ENCODE data around the gene EPB41L4A. TPM values are rescaled to one million over a fixed set of nuclear protein-coding genes. Genes with fewer than 3 reads are reported as not detected.
"Not testable (repeated sequence)": the region's sequence is repeated elsewhere in the genome, so short reads cannot be mapped to it uniquely, and the experiment has no call there.

Gene EPB41L4A
- total RNA-seq, 1 donor from 2014 or later: 11.1 TPM

- no peak overlapping the region for H3K4me3 Mint-ChIP-seq (ENCODE audit: unreplicated experiment)
- no peak overlapping the region for H3K27ac Mint-ChIP-seq (ENCODE audit: unreplicated experiment)
- FAIRE-seq (no peak), DNase-seq (ENCODE audit: low read depth) (no peak)
- TF ChIP-seq EZH2 (IDR thresholded peaks at IDR 0.05; ENCODE audit: insufficient read depth, low read length) (no peak), CTCF (IDR thresholded peaks at IDR 0.05; ENCODE audit: insufficient read depth, low read depth, low read length) (no peak)
- Histone ChIP-seq H3K79me2 (ENCODE audit: insufficient read depth, low read length) (no peaks in the 10 kb centered on the region), H3K4me2 (ENCODE audit: low read length) (no peak overlapping the region), H2AFZ (ENCODE audit: low read depth, low read length) (no peak overlapping the region), H3K9me3 (ENCODE audit: insufficient read depth, low read depth, low read length) (no peaks in the 10 kb centered on the region), H3K36me3 (ENCODE audit: insufficient read depth, low read length) (no peaks in the 10 kb centered on the region), H3K27ac (ENCODE audit: low read depth, low read length) (no peak overlapping the region), H3K9ac (ENCODE audit: low read length) (no peak overlapping the region), H3K27me3 (ENCODE audit: insufficient read depth, low read length) (no peaks in the 10 kb centered on the region), H3K4me3 (ENCODE audit: insufficient read depth, low read depth, low read length) (no peak overlapping the region), H4K20me1 (ENCODE audit: insufficient read depth, low read length) (no peaks in the 10 kb centered on the region), H3K4me1 (ENCODE audit: insufficient read depth, low read length) (no peaks in the 10 kb centered on the region)
- peaks cover 5% of the 10 kb centered on the region for H3K9me3 Mint-ChIP-seq (ENCODE audit: unreplicated experiment)
- H3K36me3 Mint-ChIP-seq (ENCODE audit: low read depth, unreplicated experiment): no peaks in the 10 kb centered on the region
- no peaks in the 10 kb centered on the region for H3K4me1 Mint-ChIP-seq (ENCODE audit: low read depth, unreplicated experiment)
- H3K27me3 Mint-ChIP-seq (ENCODE audit: low read depth, unreplicated experiment): peaks cover 1% of the 10 kb centered on the region
These were observed 17.1 kb upstream of the EPB41L4A start for GRCh38 chr5:112436144-112436543.

GRCh38 chr5:112434641-112435040 is 15.6 kb upstream of the EPB41L4A start:
- Histone ChIP-seq H3K79me2 (ENCODE audit: insufficient read depth, low read length) (no peaks in the 10 kb centered on the region), H3K4me3 (ENCODE audit: insufficient read depth, low read depth, low read length) (no peak overlapping the region), H2AFZ (ENCODE audit: low read depth, low read length) (no peak overlapping the region), H3K4me1 (ENCODE audit: insufficient read depth, low read length) (no peaks in the 10 kb centered on the region), H3K27me3 (ENCODE audit: insufficient read depth, low read length) (no peaks in the 10 kb centered on the region), H3K9ac (ENCODE audit: low read length) (no peak overlapping the region), H3K9me3 (ENCODE audit: insufficient read depth, low read depth, low read length) (no peaks in the 10 kb centered on the region), H3K36me3 (ENCODE audit: insufficient read depth, low read length) (no peaks in the 10 kb centered on the region), H4K20me1 (ENCODE audit: insufficient read depth, low read length) (no peaks in the 10 kb centered on the region), H3K27ac (ENCODE audit: low read depth, low read length) (no peak overlapping the region), H3K4me2 (ENCODE audit: low read length) (no peak overlapping the region)
- DNase-seq (ENCODE audit: low read depth) (no peak), FAIRE-seq (no peak)
- no peak overlapping the region for H3K27ac Mint-ChIP-seq (ENCODE audit: unreplicated experiment)
- no peaks in the 10 kb centered on the region for H3K36me3 Mint-ChIP-seq (ENCODE audit: low read depth, unreplicated experiment)
- TF ChIP-seq EZH2 (IDR thresholded peaks at IDR 0.05; ENCODE audit: insufficient read depth, low read length) (no peak), CTCF (IDR thresholded peaks at IDR 0.05; ENCODE audit: insufficient read depth, low read depth, low read length) (no peak)
- H3K27me3 Mint-ChIP-seq (ENCODE audit: low read depth, unreplicated experiment): peaks cover 1% of the 10 kb centered on the region
- no peak overlapping the region for H3K4me3 Mint-ChIP-seq (ENCODE audit: unreplicated experiment)
- H3K9me3 Mint-ChIP-seq (ENCODE audit: unreplicated experiment): peaks cover under 1% of the 10 kb centered on the region
- H3K4me1 Mint-ChIP-seq (ENCODE audit: low read depth, unreplicated experiment): no peaks in the 10 kb centered on the region

GRCh38 chr5:112426202-112426601 is 7.1 kb upstream of the EPB41L4A start:
- not testable (repeated sequence) for H3K9ac ChIP-seq (ENCODE audit: low read length); H3K36me3 Mint-ChIP-seq (ENCODE audit: low read depth, unreplicated experiment); H3K36me3 ChIP-seq (ENCODE audit: insufficient read depth, low read length); H3K27ac ChIP-seq (ENCODE audit: low read depth, low read length); DNase-seq (ENCODE audit: low read depth); H3K79me2 ChIP-seq (ENCODE audit: insufficient read depth, low read length); H3K9me3 ChIP-seq (ENCODE audit: insufficient read depth, low read depth, low read length); FAIRE-seq; H3K4me2 ChIP-seq (ENCODE audit: low read length); H3K27me3 Mint-ChIP-seq (ENCODE audit: low read depth, unreplicated experiment); H3K4me3 Mint-ChIP-seq (ENCODE audit: unreplicated experiment); H3K27ac Mint-ChIP-seq (ENCODE audit: unreplicated experiment); H3K9me3 Mint-ChIP-seq (ENCODE audit: unreplicated experiment); H4K20me1 ChIP-seq (ENCODE audit: insufficient read depth, low read length); H3K27me3 ChIP-seq (ENCODE audit: insufficient read depth, low read length); H3K4me1 Mint-ChIP-seq (ENCODE audit: low read depth, unreplicated experiment); H2AFZ ChIP-seq (ENCODE audit: low read depth, low read length); H3K4me3 ChIP-seq (ENCODE audit: insufficient read depth, low read depth, low read length); H3K4me1 ChIP-seq (ENCODE audit: insufficient read depth, low read length)
